KOPT-K1 (cell line): Measurements from ENCODE around the gene STARD5.

ENCODE experiments used
- H3K27ac ChIP-seq: fragments of 200-600 bp; sonication (generic); 2 replicates; pipeline ENCODE4 v1.5.1; 2016; ENCODE audit warnings: antibody characterized with exemption, mild to moderate bottlenecking, low read depth, low read length; ENCODE audit not compliant: poor library complexity, severe bottlenecking
- H3K36me3 ChIP-seq: fragments of 200-600 bp; sonication (generic); 2 replicates; pipeline ENCODE4 v1.5.1; 2017; ENCODE audit warnings: antibody characterized with exemption, mild to moderate bottlenecking, low read length, moderate library complexity; ENCODE audit not compliant: insufficient read depth
- H3K9me3 ChIP-seq: fragments of 200-600 bp; sonication (generic); 2 replicates; pipeline ENCODE4 v1.5.1; 2017; ENCODE audit warnings: antibody characterized with exemption, low read length, mild to moderate bottlenecking; ENCODE audit not compliant: insufficient read depth, poor library complexity, severe bottlenecking

Gene STARD5

GRCh38 chr15:81296186-81296585 is 27.8 kb downstream of the STARD5 start:
- H3K9me3 ChIP-seq = no peaks in the 10 kb centered on the region
- peaks cover 24% of the 10 kb centered on the region for H3K36me3 ChIP-seq
- H3K27ac ChIP-seq = peak overlapping the region; percentile 98

GRCh38 chr15:81295486-81296121 is 28.3 kb downstream of the STARD5 start:
- Histone ChIP-seq H3K27ac (peak overlapping the region; percentile 98), H3K36me3 (peaks cover 18% of the 10 kb centered on the region), H3K9me3 (no peaks in the 10 kb centered on the region)

GRCh38 chr15:81294516-81294880 is 29.4 kb downstream of the STARD5 start:
- Histone ChIP-seq H3K36me3 (peaks cover 7% of the 10 kb centered on the region), H3K27ac (peak overlapping the region; percentile 98), H3K9me3 (no peaks in the 10 kb centered on the region)

- H3K9me3 ChIP-seq = no peaks in the 10 kb centered on the region
- H3K36me3 ChIP-seq = peaks cover 2% of the 10 kb centered on the region; the same call in 1 of the 2 replicates
- H3K27ac ChIP-seq = peak overlapping the region; percentile 98
Observed at GRCh38 chr15:81293728-81294515, 30.0 kb downstream of the STARD5 start.

- peak overlapping the region; percentile 98 for H3K27ac ChIP-seq
- no peaks in the 10 kb centered on the region for H3K36me3 ChIP-seq
- no peaks in the 10 kb centered on the region for H3K9me3 ChIP-seq
Observed at GRCh38 chr15:81292523-81293001, 31.4 kb downstream of the STARD5 start.

GRCh38 chr15:81291916-81292522 is 31.9 kb downstream of the STARD5 start:
- no peaks in the 10 kb centered on the region for H3K9me3 ChIP-seq
- H3K27ac ChIP-seq = peak overlapping the region; percentile 98
- H3K36me3 ChIP-seq = no peaks in the 10 kb centered on the region

- no peaks in the 10 kb centered on the region for H3K36me3 ChIP-seq
- no peaks in the 10 kb centered on the region for H3K9me3 ChIP-seq
- H3K27ac ChIP-seq = no peak overlapping the region
Observed at GRCh38 chr15:81289910-81290309, 34.0 kb downstream of the STARD5 start.

- no peaks in the 10 kb centered on the region for H3K9me3 ChIP-seq
- H3K27ac ChIP-seq = no peak overlapping the region
- H3K36me3 ChIP-seq = no peaks in the 10 kb centered on the region
Observed at GRCh38 chr15:81288616-81289015, 35.3 kb downstream of the STARD5 start.

GRCh38 chr15:81288040-81288439 is 35.9 kb downstream of the STARD5 start:
- no peak overlapping the region for H3K27ac ChIP-seq

GRCh38 chr15:81286621-81287121 is 37.3 kb downstream of the STARD5 start:
- Histone ChIP-seq H3K9me3 (no peaks in the 10 kb centered on the region), H3K27ac (peak overlapping the region; percentile 13), H3K36me3 (no peaks in the 10 kb centered on the region)

More at GRCh38 chr15:81288040-81288439, 35.9 kb downstream of the STARD5 start:
- no peaks in the 10 kb centered on the region for H3K9me3 ChIP-seq
- H3K36me3 ChIP-seq = no peaks in the 10 kb centered on the region

- Histone ChIP-seq H3K36me3 (no peaks in the 10 kb centered on the region), H3K27ac (no peak overlapping the region)
Observed at GRCh38 chr15:81285461-81285860, 38.5 kb downstream of the STARD5 start.

GRCh38 chr15:81284256-81285031 is 39.5 kb downstream of the STARD5 start:
- H3K27ac ChIP-seq = no peak overlapping the region
- no peaks in the 10 kb centered on the region for H3K9me3 ChIP-seq
- no peaks in the 10 kb centered on the region for H3K36me3 ChIP-seq

More at GRCh38 chr15:81285461-81285860, 38.5 kb downstream of the STARD5 start:
- no peaks in the 10 kb centered on the region for H3K9me3 ChIP-seq

GRCh38 chr15:81282911-81283310 is 41.0 kb downstream of the STARD5 start:
- Histone ChIP-seq H3K9me3 (no peaks in the 10 kb centered on the region), H3K27ac (no peak overlapping the region), H3K36me3 (no peaks in the 10 kb centered on the region)

- H3K27ac ChIP-seq = no peak overlapping the region
- no peaks in the 10 kb centered on the region for H3K36me3 ChIP-seq
- H3K9me3 ChIP-seq = peaks cover 3% of the 10 kb centered on the region
Observed at GRCh38 chr15:81282606-81282895, 41.4 kb downstream of the STARD5 start.
